GM18505 (cell line): ENCODE measurements around the gene CROCC.
"Not testable (repeated sequence)": the region's sequence is repeated elsewhere in the genome, so short reads cannot be mapped to it uniquely, and the experiment has no call there.

ENCODE experiments used
- ATAC-seq: cut with Tn5 transposase; IDR thresholded peaks from one replicate; pipeline ENCODE4 v1.9.1; 2021; ENCODE audit not compliant: unreplicated experiment
- POLR2A ChIP-seq: IDR thresholded peaks from 4 replicates; pipeline ENCODE4 v1.6.1; 2011; ENCODE audit warnings: borderline replicate concordance; ENCODE audit not compliant: insufficient read depth, insufficient read length; ENCODE audit errors: extremely low read depth

Gene CROCC

DNA sequence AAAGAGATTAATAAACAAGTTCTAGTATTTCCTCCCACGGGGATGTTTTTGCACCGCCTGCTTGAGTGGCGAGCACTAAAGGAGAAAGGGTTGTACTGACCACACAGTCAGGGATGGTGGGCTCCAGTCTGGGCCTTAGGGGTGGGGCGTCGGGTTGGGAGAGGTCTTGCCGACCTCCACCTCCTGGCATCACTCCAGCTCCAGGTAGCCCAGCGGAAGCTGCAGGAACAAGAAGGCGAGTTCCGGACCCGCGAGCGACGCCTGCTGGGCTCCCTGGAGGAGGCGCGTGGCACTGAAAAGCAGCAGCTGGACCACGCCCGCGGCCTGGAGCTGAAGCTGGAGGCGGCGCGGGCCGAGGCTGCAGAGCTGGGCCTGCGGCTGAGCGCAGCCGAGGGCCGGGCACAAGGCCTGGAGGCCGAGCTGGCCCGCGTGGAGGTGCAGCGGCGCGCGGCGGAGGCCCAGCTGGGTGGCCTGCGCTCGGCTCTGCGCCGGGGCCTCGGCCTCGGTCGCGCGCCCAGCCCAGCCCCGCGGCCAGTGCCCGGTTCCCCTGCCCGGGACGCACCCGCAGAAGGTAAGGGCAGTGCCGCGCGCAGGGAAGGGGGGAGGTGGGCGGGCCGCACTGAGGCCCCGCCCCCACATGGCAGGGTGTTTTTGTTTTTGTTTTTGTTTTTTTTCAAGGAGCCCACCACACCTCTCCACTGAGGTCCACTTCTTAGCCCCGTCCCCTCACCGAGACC lies 39.0 kb downstream of the CROCC start:
- no peak for ATAC-seq
- peak; percentile 30 for TF ChIP-seq POLR2A

DNA sequence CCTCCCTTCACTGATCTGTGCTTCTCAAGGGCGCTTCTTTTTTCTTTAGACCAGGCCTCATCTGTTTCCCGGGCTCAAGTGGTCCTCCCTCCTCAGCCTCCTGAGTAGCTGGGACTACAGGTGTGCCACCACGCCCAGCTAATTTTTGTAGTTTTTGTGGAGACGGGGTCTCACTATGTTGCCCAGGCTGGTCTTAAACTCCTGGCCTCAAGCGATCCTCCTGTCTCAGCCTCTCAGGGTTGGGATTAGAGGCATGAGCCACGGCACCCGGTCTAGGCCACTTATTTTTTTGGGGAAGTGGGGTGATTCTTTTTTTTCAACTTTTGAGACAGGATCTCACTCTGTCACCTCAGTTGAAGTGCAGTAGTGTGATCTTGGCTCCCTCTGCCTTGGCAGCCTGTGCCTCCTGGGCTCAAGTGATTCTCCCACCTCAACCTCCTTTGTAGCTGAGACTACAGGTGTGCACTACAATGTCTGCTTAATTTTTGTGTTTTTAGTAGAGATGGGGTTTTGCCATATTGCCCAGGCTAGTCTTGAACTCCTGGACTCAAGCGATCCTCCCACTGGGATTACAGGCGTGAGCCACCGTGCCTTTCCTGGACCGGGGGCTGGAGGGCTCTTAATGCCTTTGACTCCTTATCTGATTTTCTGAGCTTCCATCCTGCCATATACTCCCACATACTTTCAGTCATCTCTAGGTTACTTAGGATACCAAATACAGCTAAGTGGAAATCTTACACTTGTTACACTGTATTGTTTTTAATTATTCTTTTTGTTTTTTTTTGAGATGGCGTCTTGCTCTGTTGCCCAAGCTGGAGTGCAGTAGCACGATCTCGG lies 39.8 kb downstream of the CROCC start:
- TF ChIP-seq POLR2A: no peak
- no peak for ATAC-seq

DNA sequence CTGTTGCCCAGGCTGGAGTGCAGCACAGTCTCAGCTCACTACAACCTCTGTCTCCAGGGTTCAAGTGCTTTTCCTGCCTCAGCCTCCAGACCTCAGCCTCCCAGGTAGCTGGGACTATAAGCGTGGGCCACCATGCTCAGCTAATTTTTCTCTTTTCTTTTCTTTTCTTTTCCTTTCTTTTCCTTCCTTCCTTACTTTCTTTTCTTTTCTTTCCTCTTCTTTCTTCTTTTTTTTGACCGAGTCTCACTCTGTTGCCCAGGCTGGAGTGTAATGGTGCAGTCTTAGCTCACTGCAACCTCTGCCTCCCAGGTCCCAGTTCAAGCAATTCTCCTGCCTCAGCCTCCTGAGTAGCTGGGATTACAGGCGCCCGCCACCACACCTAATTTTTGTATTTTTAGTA lies 42.4 kb downstream of the CROCC start:
- ATAC-seq: not testable (repeated sequence)

DNA sequence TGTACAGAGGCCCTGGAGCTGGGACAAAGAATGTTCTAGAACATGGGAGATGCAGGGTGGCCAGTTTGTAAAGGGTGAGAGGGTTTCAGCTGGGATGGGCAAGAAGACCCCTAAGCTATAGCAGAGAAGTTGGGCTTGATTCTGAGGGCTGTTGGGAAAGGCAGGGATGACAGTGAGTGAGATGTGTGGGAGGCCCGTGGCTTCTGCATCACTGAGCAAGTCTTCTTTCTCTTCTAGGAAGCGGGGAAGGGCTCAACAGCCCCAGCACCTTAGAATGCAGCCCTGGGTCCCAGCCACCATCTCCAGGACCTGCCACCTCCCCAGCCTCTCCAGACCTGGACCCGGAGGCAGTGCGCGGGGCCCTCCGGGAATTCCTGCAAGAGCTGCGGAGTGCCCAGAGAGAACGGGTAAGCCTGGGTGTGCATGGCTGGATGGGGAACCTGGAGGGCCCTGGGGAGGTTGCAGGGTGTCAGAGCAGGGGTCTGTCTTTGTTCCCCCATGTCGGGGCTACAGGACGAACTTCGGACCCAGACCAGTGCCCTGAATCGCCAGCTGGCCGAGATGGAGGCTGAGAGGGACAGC lies 43.8 kb downstream of the CROCC start:
- no peak for ATAC-seq
- TF ChIP-seq POLR2A: no peak

DNA sequence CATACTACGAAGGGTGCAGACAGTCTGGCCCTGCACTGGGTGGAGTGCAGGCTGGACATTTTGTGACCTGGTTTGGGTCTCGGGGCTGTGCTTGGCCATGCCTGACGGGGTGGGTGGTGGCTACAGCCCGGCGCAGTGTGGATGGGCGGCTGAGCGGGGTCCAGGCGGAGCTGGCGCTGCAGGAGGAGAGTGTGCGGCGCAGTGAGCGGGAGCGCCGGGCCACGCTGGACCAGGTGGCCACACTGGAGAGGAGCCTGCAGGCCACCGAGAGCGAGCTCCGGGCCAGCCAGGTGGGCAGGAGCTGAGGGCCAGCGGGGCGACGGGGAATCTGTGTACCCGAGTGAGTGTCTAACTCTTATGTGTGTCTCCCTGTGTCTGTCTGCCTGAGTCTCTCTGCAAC lies 44.6 kb downstream of the CROCC start:
- ATAC-seq: no peak
- no peak for TF ChIP-seq POLR2A

DNA sequence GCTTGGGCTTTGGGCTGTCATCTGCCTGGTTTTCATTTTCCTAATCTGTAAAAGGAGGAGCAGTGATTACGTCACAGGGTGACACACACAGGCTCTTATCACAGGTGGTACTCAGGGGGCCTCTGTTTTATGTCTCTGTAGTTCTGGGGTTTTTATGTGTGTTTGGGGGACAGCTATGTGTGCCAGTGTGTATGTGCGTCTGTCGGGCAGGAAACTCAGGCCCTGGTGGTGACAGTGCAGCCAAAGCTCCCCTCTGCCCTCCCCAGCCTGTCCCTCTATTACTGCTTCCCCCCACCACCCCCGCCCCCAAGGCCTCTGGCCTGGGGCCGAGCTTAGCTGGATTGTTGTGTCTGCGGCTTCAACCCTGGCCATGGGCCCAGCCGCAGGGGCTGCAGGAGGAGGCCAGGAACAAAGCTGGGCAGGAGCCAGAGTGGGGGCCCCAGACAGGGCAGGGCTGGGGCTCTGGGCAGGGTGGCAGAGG lies 45.4 kb downstream of the CROCC start:
- no peak for TF ChIP-seq POLR2A
- no peak for ATAC-seq

DNA sequence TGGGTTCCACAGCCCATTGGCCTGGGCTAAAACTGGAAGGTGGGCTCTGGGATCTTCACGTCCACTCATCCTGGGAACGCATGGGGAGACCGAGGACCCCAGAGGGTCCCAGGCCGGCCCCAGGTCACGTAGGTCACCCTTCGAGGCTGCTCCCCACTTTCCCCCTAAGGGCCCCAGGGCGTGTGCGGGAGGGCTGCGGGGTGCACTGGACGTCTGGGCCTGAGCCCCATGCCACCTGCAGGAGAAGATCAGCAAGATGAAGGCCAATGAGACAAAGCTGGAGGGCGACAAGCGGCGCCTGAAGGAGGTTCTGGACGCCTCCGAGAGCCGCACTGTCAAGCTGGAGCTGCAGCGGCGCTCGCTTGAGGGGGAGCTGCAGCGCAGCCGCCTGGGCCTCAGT lies 46.2 kb downstream of the CROCC start:
- no peak for ATAC-seq
- no peak for TF ChIP-seq POLR2A

DNA sequence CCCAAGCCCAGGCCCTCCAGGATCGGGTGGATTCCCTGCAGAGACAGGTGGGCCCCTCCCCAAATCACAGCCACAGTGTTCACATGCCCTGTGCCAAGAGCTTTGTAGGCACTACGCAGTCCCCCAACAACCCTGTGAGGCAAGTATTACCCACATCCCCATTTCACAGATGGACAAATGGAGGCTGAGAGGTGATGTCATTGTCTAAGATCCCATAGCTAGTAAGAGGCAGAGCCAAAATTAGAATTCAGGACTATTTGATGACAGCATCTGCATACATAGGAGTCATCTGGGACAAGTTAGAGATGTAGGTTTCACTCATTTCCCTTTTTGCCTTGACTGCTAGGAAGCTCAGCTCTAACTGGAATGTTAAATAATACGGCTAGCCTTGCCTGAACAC lies 46.6 kb downstream of the CROCC start:
- TF ChIP-seq POLR2A: no peak
- no peak for ATAC-seq

DNA sequence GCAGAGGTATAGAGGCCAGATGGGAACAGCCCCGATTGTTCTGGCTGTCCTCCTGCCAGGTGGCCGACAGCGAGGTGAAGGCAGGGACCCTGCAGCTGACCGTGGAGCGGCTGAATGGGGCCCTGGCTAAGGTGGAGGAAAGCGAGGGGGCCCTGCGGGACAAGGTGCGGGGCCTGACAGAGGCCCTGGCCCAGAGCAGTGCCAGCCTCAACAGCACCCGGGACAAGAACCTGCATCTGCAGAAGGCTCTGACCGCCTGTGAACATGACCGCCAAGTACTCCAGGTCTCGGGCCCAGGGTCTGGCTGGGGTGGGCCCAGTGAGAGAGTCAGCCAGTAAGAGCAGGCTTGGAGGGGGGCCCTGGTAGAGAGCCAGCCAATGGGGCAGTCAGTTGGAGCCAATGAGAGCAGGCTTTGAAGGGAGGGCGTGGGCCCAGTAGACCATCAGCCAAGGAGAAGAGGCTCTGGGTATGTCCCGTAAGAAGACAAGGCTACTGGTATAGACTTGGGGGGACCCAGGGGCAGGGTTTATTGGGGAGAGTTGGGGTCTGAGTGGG lies 47.4 kb downstream of the CROCC start:
- no peak for TF ChIP-seq POLR2A
- no peak for ATAC-seq

DNA sequence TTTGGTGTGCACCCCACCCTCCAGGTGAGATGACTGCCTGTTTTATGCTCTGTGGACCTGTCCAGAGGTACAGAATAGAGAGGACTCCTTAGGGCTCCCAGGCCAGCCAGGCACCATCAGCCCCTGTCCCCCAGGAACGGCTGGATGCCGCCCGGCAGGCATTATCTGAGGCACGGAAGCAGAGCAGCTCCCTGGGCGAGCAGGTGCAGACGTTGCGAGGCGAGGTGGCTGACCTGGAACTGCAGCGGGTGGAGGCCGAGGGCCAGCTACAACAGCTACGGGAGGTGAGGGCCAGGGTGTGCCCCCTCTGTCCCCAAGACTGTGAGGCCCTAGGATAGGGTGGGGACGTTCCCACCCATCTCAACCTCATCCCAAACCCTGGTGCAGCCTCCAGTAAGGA lies 47.9 kb downstream of the CROCC start:
- TF ChIP-seq POLR2A: no peak
- no peak for ATAC-seq

DNA sequence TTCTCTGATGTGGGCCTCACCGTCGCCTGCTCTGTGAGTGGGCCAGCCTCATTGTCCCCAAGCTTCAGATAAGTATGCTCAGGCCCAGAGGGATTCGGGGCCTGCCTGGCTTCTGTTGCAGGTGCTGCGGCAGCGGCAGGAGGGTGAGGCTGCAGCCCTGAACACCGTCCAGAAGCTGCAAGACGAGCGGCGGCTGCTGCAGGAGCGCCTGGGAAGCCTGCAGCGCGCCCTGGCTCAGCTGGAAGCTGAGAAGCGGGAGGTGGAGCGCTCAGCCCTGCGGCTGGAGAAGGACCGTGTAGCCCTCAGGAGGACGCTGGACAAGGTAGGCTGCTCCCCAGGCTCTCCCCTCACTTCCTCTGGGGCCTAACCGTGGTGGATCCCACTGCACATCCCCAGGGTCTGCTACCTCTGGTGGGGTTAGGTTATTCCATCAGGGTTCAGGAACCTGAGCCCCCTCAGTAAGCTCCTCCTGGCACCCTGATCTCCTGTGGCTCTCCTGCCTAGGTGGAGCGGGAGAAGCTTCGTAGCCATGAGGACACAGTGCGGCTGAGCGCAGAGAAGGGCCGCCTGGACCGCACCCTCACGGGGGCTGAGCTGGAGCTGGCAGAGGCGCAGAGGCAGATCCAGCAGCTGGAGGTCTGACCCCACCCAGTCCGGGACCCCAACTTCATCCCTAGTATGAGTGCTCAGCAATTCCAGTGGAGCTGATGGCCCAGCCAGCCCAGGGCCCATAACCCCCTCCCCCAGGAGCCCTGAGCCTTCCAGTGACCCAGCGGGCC lies 48.6 kb downstream of the CROCC start:
- no peak for ATAC-seq
- TF ChIP-seq POLR2A: no peak

DNA sequence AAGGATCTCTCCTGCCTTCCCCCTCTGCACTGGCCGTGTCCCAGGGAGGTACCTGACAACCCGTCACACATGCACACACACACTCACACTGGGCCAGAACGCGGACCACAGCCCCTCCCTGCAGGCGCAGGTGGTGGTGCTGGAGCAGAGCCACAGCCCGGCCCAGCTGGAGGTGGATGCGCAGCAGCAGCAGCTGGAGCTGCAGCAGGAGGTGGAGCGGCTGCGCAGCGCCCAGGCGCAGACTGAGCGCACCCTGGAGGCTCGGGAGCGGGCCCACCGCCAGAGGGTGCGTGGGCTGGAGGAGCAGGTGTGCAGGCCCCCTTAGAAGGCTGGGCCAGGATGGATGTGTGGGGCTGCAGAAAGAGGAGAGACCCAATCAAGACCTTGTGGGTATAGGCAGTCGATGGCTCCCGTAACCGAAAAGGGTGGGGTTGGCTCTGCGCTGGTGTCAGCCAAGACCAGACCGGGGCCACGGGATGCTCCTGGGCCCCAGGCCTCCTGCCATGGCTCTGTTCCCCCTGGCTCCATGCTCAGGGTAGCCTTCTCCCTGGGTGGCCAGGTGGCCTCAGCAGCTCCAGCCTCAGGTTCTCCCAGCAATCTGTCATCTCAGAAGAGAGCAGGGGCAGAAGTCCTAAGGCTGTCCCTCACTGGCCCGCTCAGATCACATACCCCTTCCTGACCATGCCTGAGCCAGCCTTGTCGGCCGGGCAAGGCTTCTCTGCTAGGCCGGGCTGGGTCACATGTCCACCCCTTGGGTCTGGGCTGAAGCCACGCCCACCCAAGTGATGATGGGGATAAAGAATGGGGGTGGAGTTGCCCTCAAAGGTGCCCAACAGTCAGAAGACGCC lies 49.8 kb downstream of the CROCC start:
- no peak for TF ChIP-seq POLR2A
- no peak for ATAC-seq
